Effector memory CD4-positive, alpha-beta T cell (primary cell): ENCODE results near the gene NHLRC4.

Source experiments
- DNase-seq, 3 donors: peaks; one replicate each; pipeline ENCODE4 v3.0.0-alpha.2; 2020
- H3K27ac ChIP-seq: 2 replicates; pipeline ENCODE4 v1.7.0; 2013; ENCODE audit warnings: mild to moderate bottlenecking, low read length, moderate library complexity; ENCODE audit not compliant: insufficient read depth, poor library complexity, severe bottlenecking
- H3K27me3 ChIP-seq: replicated peaks from 2 replicates; pipeline ENCODE4 v1.7.0; 2013; ENCODE audit warnings: mild to moderate bottlenecking, low read length; ENCODE audit not compliant: insufficient read depth, control insufficient read depth, poor library complexity, severe bottlenecking
- H3K36me3 ChIP-seq: 2 replicates; pipeline ENCODE4 v1.7.0; 2013; ENCODE audit warnings: mild to moderate bottlenecking, low read length, moderate library complexity; ENCODE audit not compliant: control insufficient read depth, insufficient read depth
- H3K4me1 ChIP-seq: 2 replicates; pipeline ENCODE4 v1.7.0; 2013; ENCODE audit warnings: low read length, mild to moderate bottlenecking; ENCODE audit not compliant: control insufficient read depth, insufficient read depth, poor library complexity, severe bottlenecking
- H3K4me3 ChIP-seq: 2 replicates; pipeline ENCODE4 v1.7.0; 2013; ENCODE audit warnings: low read length, low read depth, mild to moderate bottlenecking; ENCODE audit not compliant: insufficient read depth, poor library complexity, severe bottlenecking
- H3K9me3 ChIP-seq: 2 replicates; pipeline ENCODE4 v1.7.0; 2013; ENCODE audit warnings: mild to moderate bottlenecking, low read length, moderate library complexity; ENCODE audit not compliant: control insufficient read depth

NHLRC4 gene

GRCh38 chr16:578232-578869, 11.5 kb downstream of the NHLRC4 start:
- Histone ChIP-seq H3K4me3 (no peak overlapping the region), H3K9me3 (no peaks in the 10 kb centered on the region), H3K36me3 (peaks cover 6% of the 10 kb centered on the region), H3K27ac (no peak overlapping the region), H3K4me1 (no peaks in the 10 kb centered on the region), H3K27me3 (no peaks in the 10 kb centered on the region)
- no peak for DNase-seq

- Histone ChIP-seq H3K4me1 (no peaks in the 10 kb centered on the region), H3K9me3 (no peaks in the 10 kb centered on the region), H3K27ac (no peak overlapping the region), H3K36me3 (peaks cover 6% of the 10 kb centered on the region), H3K4me3 (no peak overlapping the region), H3K27me3 (no peaks in the 10 kb centered on the region)
- peak; percentile 30 to 41 (median 31) for DNase-seq
Measured at GRCh38 chr16:578870-579405, 12.1 kb downstream of the NHLRC4 start.

GRCh38 chr16:580141-580945, 13.5 kb downstream of the NHLRC4 start:
- no peaks in the 10 kb centered on the region for H3K27me3 ChIP-seq
- no peak overlapping the region for H3K27ac ChIP-seq
- no peaks in the 10 kb centered on the region for H3K9me3 ChIP-seq
- no peaks in the 10 kb centered on the region for H3K36me3 ChIP-seq
- no peaks in the 10 kb centered on the region for H3K4me1 ChIP-seq
- DNase-seq, result no peak
- no peak overlapping the region for H3K4me3 ChIP-seq

- Histone ChIP-seq H3K4me1 (no peaks in the 10 kb centered on the region), H3K4me3 (no peak overlapping the region), H3K9me3 (no peaks in the 10 kb centered on the region), H3K36me3 (no peaks in the 10 kb centered on the region), H3K27ac (no peak overlapping the region), H3K27me3 (no peaks in the 10 kb centered on the region)
- no peak for DNase-seq
Measured at GRCh38 chr16:580946-581498, 14.2 kb downstream of the NHLRC4 start.

GRCh38 chr16:582218-582613, 15.4 kb downstream of the NHLRC4 start:
- no peaks in the 10 kb centered on the region for H3K36me3 ChIP-seq
- no peaks in the 10 kb centered on the region for H3K4me1 ChIP-seq

GRCh38 chr16:582614-583331, 16.0 kb downstream of the NHLRC4 start:
- Histone ChIP-seq H3K27me3 (no peaks in the 10 kb centered on the region), H3K36me3 (no peaks in the 10 kb centered on the region), H3K4me1 (peaks cover under 1% of the 10 kb centered on the region), H3K4me3 (no peak overlapping the region), H3K27ac (no peak overlapping the region), H3K9me3 (no peaks in the 10 kb centered on the region)
- no peak for DNase-seq

More at GRCh38 chr16:582218-582613, 15.4 kb downstream of the NHLRC4 start:
- no peaks in the 10 kb centered on the region for H3K9me3 ChIP-seq
- DNase-seq, result no peak
- no peak overlapping the region for H3K4me3 ChIP-seq
- no peak overlapping the region for H3K27ac ChIP-seq
- H3K27me3 ChIP-seq, result no peaks in the 10 kb centered on the region

- H3K27ac ChIP-seq, result no peak overlapping the region
- H3K4me3 ChIP-seq, result no peak overlapping the region
- no peaks in the 10 kb centered on the region for H3K9me3 ChIP-seq
- H3K27me3 ChIP-seq, result no peaks in the 10 kb centered on the region
- no peak for DNase-seq
- no peaks in the 10 kb centered on the region for H3K36me3 ChIP-seq
- peaks cover 2% of the 10 kb centered on the region for H3K4me1 ChIP-seq
Measured at GRCh38 chr16:583470-583814, 16.6 kb downstream of the NHLRC4 start.

GRCh38 chr16:583815-584591, 17.2 kb downstream of the NHLRC4 start:
- Histone ChIP-seq H3K4me3 (no peak overlapping the region), H3K4me1 (peaks cover 4% of the 10 kb centered on the region), H3K27me3 (no peaks in the 10 kb centered on the region), H3K9me3 (no peaks in the 10 kb centered on the region), H3K36me3 (no peaks in the 10 kb centered on the region), H3K27ac (no peak overlapping the region)
- no peak for DNase-seq

- no peaks in the 10 kb centered on the region for H3K36me3 ChIP-seq
- H3K4me1 ChIP-seq, result peaks cover 6% of the 10 kb centered on the region
- no peak overlapping the region for H3K4me3 ChIP-seq
- no peaks in the 10 kb centered on the region for H3K9me3 ChIP-seq
- no peaks in the 10 kb centered on the region for H3K27me3 ChIP-seq
- no peak for DNase-seq
- H3K27ac ChIP-seq, result no peak overlapping the region
Measured at GRCh38 chr16:585351-585750, 18.5 kb downstream of the NHLRC4 start.
